K562 (cell line): Measurements from ENCODE around the gene NMNAT2.

Source experiments
- FIP1L1 ChIP-seq: fragments of 200-400 bp; formaldehyde crosslinking; IDR thresholded peaks from 2 replicates; pipeline ENCODE4 v1.6.1; 2018; ENCODE audit warnings: mild to moderate bottlenecking, low read depth, low read length; ENCODE audit not compliant: poor library complexity, severe bottlenecking
- FOXJ2 ChIP-seq: fragments of 200-800 bp; sonication (Bioruptor generic); IDR thresholded peaks from 2 replicates; pipeline ENCODE4 v1.6.1; 2016; ENCODE audit warnings: missing genetic modification characterization, missing compliant biosample characterization
- HOXB6 ChIP-seq: fragments of 250-450 bp; sonication (Bioruptor Pico); IDR thresholded peaks from 2 replicates; pipeline ENCODE4 v1.5.1; 2022; ENCODE audit warnings: mild to moderate bottlenecking, borderline replicate concordance
- NFRKB ChIP-seq: fragments of 450-650 bp; IDR thresholded peaks from 2 replicates; pipeline ENCODE4 v1.6.1; 2016; ENCODE audit warnings: low read depth
- TCF3 ChIP-seq: sonication (generic); formaldehyde crosslinking; IDR thresholded peaks from 2 replicates; pipeline ENCODE4 v1.4.0; 2020; ENCODE audit warnings: mild to moderate bottlenecking, missing genetic modification reagents
- TF ChIP-seq, protein P1 (sequence below), 3 experiments: IDR thresholded peaks in 2 of 3; conservative IDR thresholded peaks in 1 of 3; 2 replicates each; pipeline ENCODE4 v1.5.1; 2011 to 2012; ENCODE audit warnings: low read length in 3 of 3, mild to moderate bottlenecking in 3 of 3, control low read depth in 2 of 3, improper control_type of control experiment in 1 of 3, inconsistent platforms in 1 of 3, low read depth in 1 of 3, mixed read lengths in 1 of 3, moderate library complexity in 1 of 3; ENCODE audit not compliant: insufficient read depth in 2 of 3

DNA sequence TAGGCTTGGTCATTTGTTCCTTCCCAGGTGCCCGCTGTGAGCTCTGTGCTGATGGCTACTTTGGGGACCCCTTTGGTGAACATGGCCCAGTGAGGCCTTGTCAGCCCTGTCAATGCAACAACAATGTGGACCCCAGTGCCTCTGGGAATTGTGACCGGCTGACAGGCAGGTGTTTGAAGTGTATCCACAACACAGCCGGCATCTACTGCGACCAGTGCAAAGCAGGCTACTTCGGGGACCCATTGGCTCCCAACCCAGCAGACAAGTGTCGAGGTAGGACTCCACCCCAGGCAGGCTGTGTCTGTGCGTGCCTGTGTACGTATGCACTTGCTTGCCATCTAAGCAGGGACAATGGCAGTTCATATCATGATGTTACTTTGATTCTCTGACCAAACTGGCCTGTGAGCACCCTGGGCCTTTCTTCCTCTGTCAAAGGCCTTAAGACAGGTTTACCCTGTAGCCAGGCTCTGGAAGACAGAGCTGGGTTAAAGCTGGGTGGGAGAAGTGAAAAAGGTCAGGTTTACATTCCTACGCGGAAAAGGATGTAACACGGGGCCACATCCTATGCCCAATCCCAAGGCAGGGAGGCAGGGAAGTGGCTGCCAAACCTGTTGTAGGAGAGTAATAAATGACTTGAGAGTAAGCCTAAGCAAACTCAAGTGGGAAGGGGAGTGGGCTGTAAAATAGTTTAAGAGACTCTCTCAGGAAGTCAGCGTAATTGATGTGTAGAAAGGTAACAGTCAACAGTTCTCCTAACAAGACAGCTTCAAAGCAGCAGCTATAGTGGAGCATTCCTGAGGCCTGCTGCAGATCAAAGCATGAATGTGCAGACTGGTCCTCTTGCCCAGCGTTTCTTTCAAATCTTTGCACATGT is 189.6 kb downstream of the NMNAT2 start:
- TF ChIP-seq FOXJ2 (tag) (no peak), HOXB6 (CRISPR knock-in tag) (no peak), TCF3 (no peak), FIP1L1 (no peak), NFRKB (no peak)
- TF ChIP-seq, protein P1, sequence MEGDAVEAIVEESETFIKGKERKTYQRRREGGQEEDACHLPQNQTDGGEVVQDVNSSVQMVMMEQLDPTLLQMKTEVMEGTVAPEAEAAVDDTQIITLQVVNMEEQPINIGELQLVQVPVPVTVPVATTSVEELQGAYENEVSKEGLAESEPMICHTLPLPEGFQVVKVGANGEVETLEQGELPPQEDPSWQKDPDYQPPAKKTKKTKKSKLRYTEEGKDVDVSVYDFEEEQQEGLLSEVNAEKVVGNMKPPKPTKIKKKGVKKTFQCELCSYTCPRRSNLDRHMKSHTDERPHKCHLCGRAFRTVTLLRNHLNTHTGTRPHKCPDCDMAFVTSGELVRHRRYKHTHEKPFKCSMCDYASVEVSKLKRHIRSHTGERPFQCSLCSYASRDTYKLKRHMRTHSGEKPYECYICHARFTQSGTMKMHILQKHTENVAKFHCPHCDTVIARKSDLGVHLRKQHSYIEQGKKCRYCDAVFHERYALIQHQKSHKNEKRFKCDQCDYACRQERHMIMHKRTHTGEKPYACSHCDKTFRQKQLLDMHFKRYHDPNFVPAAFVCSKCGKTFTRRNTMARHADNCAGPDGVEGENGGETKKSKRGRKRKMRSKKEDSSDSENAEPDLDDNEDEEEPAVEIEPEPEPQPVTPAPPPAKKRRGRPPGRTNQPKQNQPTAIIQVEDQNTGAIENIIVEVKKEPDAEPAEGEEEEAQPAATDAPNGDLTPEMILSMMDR (IDR thresholded peaks at IDR 0.05 in 2 of 3, conservative IDR thresholded peaks at IDR 0.05 in 1 of 3; ENCODE audit: insufficient read depth in 2 of 3, low read depth in 1 of 3, low read length in 3 of 3) = 0 out of 6 replicates have a peak, but pooled peaks of 1 of the 3 experiments have one; percentile 6
